SK-N-DZ (cell line): ENCODE data around the gene EVI2A.
"Not testable (repeated sequence)": the region's sequence is repeated elsewhere in the genome, so short reads cannot be mapped to it uniquely, and the experiment has no call there.

Source experiments
- DNase-seq: peaks from one replicate; pipeline ENCODE4 v3.0.0-alpha.2; 2015; ENCODE audit warnings: low spot score

The EVI2A gene

GRCh38 chr17:31313982-31314781, 7.2 kb downstream of the EVI2A start, which contains the start of gene EVI2B:
TSS of gene EVI2B (minus strand) at chr17:31314054. CDS start at chr17:31305609, 8,445 bp downstream.
- DNase-seq: no peak

- DNase-seq: not testable (repeated sequence)
These were observed 9.2 kb downstream of the EVI2A start for GRCh38 chr17:31312223-31312622.

GRCh38 chr17:31311526-31311925, 9.9 kb downstream of the EVI2A start:
- DNase-seq: no peak

- DNase-seq: no peak
These were observed 10.5 kb downstream of the EVI2A start for GRCh38 chr17:31310886-31311285.

- no peak for DNase-seq
These were observed 11.2 kb downstream of the EVI2A start for GRCh38 chr17:31310260-31310659.

- DNase-seq: no peak
These were observed 11.9 kb downstream of the EVI2A start for GRCh38 chr17:31309556-31309955.

- no peak for DNase-seq
These were observed 12.8 kb downstream of the EVI2A start for GRCh38 chr17:31308372-31309334.

GRCh38 chr17:31307640-31308039, 13.8 kb downstream of the EVI2A start:
- no peak for DNase-seq

- no peak for DNase-seq
These were observed 21.8 kb downstream of the EVI2A start for GRCh38 chr17:31299624-31300023.

GRCh38 chr17:31297090-31297489, 24.3 kb downstream of the EVI2A start, which contains the start of gene OMG:
TSS of gene OMG (minus strand) at chr17:31297239. CDS start at chr17:31296331, 908 bp downstream.
- no peak for DNase-seq

- no peak for DNase-seq
These were observed 25.3 kb downstream of the EVI2A start for GRCh38 chr17:31296142-31296541.

- no peak for DNase-seq
These were observed 25.9 kb downstream of the EVI2A start for GRCh38 chr17:31295489-31295871.

- DNase-seq: no peak
These were observed 26.5 kb downstream of the EVI2A start for GRCh38 chr17:31294820-31295488.

GRCh38 chr17:31294231-31294630, 27.2 kb downstream of the EVI2A start:
- DNase-seq: no peak

- DNase-seq: no peak
These were observed 27.8 kb downstream of the EVI2A start for GRCh38 chr17:31293581-31293980.

- no peak for DNase-seq
These were observed 29.6 kb downstream of the EVI2A start for GRCh38 chr17:31291820-31292219.

- no peak for DNase-seq
These were observed 31.6 kb downstream of the EVI2A start for GRCh38 chr17:31289790-31290189.

GRCh38 chr17:31287932-31288331, 33.5 kb downstream of the EVI2A start:
- not testable (repeated sequence) for DNase-seq

GRCh38 chr17:31286587-31286986, 34.8 kb downstream of the EVI2A start:
- no peak for DNase-seq

GRCh38 chr17:31283841-31284240, 37.6 kb downstream of the EVI2A start:
- DNase-seq: no peak

GRCh38 chr17:31281061-31281460, 40.4 kb downstream of the EVI2A start:
- no peak for DNase-seq

GRCh38 chr17:31279401-31279800, 42.0 kb downstream of the EVI2A start:
- no peak for DNase-seq
